Stimulated activated CD8-positive, alpha-beta memory T cell treated with anti-CD3 and anti-CD28 coated beads, Interleukin-4, amount 100 ng/mL, for 4 hours (primary cell): ENCODE data around the gene BCAS3.
"Not testable (repeated sequence)": the region's sequence is repeated elsewhere in the genome, so short reads cannot be mapped to it uniquely, and the experiment has no call there.

Experiments used
- DNase-seq, 2 donors: peaks; one replicate each; pipeline ENCODE4 v3.0.0-alpha.2; 2020; ENCODE audit warnings: low read depth in 2 of 2, low spot score in 1 of 2

BCAS3 gene

DNA sequence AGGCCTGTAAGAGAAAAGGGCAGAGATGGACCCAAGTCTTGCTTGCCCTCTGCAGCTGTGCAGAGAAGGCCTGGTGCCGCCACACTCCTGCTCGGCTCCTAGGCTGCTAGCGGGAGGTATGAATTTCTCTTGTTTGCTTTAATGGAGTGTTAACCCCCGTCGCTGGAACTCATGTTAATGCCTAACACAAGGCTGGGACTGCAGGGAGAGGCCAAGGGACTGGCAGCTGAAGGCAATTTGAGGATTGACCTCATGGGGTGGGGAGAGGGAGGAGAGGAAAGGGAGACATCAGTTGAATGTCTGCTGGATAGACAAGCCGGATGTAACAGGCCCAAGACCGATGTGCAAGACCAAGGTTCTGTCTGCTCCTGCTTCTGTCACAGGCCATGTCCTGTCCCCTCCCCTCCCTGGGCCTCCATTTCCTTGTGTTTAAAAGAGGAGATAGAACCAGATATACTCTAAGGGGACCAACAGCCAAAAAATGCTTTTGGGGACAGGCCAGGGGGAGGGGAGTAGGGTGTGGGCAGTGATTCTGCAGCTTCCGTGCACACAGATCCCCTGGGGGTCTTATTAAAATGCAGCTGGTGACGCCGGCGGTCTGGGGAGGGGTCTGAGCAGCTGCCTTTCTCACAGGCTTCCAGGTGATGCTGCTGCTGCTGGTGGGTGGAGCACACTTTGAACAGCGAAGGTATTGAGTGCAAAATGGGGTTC, 675.3 kb downstream of the BCAS3 start:
- no peak for DNase-seq

- DNase-seq: no peak
Measured at GRCh38 chr17:61353615-61354014, 676.0 kb downstream of the BCAS3 start.

DNA sequence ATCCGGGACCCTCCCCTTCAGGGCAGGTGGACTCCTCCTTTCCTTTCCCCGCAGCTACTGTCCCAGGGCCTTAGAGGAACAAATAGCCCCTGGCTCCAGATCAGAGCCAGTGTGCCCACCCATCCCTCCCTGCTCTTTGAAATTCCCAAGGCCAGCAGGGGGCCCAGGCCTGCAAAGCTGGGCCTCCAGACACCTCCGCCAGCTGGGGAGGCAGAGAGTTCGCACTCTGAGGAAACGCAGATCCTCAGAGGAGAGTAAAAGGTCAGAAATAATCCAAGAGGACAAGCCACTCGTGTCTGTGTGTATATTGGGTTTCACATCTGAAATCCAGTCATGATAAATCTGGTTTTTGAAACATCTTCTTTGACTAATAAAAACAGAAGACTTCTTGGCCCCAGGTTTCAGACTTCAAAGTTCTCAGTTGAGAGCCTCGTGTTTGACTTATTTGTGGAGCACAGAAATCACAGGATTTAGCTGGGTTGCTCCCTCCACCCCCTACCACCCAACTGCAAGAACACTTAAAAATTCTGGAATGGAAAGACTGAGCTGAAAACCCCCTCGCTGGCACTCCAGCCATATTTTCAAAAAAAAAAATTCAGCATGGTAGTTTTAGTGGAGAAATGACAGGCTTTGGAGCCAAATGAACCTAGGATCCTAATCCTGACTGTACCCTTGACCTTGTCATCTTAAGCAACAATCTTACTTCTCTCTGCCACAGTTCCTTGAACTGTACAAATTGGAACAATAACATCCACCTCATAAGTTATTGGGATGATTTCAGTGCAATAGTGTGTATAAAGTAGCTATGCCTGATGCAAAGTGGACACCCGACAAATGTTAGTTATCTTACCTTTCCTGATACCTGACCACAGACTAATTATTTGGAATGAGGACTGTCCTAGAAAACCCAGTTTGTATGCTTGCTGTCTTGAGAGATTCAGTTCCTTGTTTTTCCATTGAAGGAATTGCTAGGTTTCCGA, 677.5 kb downstream of the BCAS3 start:
- no peak for DNase-seq

DNA sequence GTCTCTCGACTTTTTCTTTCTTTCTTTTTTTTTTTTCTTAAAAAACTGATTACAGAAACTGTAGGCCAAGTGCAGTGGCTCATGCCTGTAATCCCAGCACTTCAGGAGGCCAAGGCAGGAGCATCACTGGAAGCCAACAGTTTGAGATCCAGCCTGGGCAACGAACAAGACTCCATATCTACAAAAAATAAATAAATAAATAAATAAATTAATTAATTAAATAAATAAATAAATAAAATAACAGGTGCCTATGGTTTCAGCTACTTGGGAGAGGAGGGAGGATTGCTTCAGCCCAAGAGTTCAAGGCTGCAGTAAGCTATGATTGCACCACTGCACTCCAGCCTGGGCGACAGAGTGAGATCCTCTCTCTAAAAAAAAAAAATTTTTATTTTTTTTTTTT, 679.4 kb downstream of the BCAS3 start:
- DNase-seq: not testable (repeated sequence)

GRCh38 chr17:61359513-61359912, 681.9 kb downstream of the BCAS3 start:
- DNase-seq: not testable (repeated sequence)

- DNase-seq: no peak
Measured at GRCh38 chr17:61360318-61360943, 682.8 kb downstream of the BCAS3 start.

DNA sequence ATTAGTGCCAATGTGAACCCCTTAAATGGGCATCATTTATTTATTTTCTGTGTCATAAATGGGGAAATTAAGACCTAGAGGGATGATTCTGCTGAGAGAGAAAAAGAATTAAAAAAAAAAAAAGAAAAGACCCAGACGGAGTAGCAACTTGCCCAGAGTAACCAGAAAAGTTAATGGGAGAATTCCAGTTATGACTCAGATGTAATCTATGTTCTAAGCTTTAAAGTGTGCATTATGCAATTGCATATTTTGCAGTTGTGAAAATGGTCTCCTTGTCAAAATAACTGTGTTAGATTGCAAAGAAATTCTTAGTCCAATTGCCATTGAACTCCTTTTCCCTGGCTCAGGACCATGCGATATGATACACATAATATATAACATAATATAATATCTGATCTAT, 683.4 kb downstream of the BCAS3 start:
- DNase-seq: no peak

DNA sequence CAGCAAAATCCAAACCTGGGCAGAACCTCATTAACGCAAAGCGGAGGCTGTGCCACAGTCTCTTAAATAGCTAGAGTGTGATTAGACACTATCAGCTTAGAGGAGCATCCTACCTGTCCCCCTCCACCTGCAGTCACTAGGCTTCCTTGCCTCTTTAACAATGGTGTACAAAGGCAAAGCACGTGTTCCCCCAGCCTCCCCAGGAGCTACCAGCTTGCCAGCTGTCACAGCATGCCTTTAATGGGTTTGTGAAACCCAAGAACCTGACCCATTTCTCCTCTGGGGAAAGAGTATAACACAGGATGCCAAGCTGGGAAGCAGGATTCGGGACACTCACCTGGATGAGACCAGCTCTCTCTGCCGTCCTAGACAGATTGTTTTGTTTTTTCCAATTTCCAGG, 684.7 kb downstream of the BCAS3 start:
- no peak for DNase-seq

- DNase-seq: no peak
Measured at GRCh38 chr17:61362852-61363600, 685.4 kb downstream of the BCAS3 start.

DNA sequence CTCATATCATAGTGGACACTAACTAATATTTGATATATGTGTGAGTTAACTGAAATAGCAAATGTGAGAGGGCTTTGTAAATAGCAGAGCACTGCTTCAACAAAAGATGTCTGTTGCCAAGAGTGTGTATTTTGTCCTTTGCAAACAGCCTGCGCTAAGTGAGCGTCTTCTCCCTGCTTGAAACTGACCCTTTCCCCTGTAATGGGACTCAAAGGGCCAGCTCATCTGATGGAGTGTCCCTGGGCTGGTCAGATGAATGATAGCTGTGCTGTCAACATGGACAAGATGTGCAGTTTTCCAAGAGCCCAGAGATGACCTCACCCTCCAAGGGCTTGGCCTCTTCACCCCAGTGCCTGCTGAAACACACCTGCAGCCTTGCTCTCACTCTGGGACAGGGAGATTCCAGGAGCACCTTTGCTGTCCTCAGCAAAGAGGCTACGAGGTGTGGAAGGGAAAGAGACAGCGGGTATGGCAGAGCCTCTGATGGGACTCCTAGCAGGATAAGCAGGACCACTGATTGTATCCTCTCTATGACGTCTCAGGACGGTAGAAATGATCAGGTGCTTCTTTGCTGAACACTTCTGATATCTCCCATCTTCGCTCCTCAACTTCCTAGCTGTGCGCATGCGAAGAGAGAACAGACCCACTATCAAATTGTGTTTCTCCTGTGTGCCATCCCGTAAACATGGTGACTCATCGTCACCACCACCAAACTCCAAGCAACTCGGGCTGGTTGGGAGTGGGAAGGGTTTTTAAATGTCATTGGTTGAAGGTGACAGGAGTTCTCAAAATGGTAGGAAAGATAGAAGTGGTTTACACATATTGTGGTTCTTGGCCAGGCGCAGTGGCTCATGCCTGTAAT, 686.2 kb downstream of the BCAS3 start:
- no peak for DNase-seq

- no peak for DNase-seq
Measured at GRCh38 chr17:61364463-61364846, 686.8 kb downstream of the BCAS3 start.

DNA sequence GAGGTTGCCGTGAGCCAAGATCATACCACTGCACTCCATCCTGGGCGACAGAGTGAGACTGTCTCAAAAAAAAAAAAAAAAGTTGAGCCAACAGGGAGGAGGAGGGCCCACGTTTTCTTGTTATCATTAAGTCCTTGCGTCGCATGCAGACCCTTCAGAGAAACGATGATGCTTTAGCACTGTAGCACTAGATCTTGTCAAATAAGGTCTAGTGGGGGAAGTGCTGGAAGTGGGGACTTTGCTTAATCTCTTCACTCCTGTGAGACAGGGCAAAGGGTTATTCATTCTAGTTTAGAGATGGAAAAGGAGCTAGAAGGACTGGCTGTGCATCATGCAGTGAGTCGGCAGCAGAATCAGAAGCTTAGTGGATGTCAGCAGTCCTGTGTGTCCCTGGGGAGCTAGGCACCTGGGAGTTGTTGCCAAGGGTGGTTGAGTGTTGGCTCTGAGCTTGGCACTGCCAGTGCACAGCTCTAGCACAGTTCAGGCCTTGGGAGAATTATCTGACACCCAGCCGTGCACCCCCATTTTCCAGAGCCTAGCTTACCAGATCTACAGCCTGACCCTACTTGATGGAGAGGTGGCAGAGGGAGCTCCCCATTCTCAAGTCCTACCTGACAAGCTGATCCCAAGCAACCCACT, 688.5 kb downstream of the BCAS3 start:
- DNase-seq: no peak

GRCh38 chr17:61366715-61367413, 689.2 kb downstream of the BCAS3 start:
- DNase-seq: no peak

DNA sequence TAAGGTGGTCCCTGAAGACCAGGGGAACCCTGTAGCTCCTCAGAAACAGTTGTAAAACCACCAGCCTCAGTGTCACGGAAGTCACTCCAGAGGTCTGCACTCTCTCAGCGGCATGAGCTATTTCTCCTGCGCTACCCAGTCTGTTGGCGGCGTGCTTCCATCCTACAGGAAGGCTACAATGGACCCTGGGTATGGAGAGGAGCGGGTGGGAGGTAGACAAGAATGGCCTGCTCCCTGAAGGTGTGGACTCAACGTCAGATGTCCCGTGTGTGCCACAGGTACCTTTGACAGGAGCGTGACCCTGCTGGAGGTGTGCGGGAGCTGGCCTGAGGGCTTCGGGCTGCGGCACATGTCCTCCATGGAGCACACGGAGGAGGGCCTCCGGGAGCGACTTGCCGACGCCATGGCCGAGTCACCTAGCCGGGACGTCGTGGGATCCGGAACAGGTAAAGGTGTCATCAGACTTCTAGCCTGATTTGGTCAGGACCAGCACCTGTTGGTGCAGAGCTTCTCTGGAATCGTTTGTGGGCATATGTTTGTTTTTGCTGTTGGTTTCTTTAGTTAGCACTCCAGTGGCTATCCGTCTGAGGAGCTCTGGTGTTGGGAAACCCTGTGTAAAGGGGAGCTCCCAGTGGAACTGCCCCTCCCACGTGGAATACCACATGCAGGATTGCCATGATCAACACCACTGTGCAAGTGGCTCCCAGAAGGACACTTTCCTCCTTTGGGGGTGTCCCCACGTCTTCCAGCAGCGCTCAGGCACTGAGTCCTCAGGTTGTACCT, 690.6 kb downstream of the BCAS3 start:
- DNase-seq: no peak

DNA sequence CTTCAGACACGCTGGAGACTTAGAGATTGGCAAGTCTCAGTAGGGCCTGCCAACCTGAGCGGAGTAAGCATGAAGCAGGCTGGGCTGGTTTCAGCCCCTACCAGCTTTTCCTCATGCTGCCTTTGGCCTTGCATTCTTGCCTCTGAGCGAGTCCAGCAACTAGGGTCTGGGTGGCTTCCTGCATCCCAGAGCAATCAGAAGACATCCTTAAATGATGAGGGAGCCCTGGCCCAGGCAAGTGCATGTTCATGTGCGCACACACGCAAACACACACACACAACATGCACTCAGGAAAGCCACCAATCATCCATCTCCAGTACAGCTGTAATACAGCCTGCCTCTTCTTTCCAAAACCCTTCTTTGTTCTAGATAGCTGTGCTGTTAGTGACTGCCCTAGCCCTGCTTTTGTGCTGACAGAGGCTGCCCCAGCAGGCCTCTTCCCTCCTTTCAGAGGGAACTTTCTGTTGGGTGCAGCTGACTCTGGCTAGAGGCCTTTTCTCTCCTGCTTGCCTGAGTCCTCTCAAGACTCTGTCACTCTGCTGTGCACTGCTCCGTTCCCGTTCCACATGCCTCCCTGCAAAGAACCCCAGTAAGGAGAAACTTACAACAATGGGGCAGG, 691.3 kb downstream of the BCAS3 start:
- no peak for DNase-seq

DNA sequence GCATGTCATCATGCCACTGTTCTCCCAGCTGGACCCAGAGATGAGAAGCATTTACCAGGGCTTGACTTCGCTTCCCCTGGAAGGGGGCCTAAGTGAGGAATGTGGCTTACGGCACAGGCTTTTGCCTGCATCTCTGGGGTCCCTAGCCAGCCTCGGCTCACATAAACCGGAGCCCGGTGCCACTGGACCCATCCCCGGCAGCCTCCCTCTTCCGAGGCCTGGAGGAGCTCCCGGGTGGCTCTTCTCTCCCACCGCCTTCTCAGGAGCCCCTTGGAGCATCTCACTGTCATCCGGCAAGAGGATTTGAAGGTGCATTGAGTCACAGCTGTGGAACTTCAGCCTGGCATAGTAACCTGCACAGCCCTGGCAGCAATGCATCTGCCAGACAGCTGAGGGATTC, 692.1 kb downstream of the BCAS3 start:
- DNase-seq: no peak

DNA sequence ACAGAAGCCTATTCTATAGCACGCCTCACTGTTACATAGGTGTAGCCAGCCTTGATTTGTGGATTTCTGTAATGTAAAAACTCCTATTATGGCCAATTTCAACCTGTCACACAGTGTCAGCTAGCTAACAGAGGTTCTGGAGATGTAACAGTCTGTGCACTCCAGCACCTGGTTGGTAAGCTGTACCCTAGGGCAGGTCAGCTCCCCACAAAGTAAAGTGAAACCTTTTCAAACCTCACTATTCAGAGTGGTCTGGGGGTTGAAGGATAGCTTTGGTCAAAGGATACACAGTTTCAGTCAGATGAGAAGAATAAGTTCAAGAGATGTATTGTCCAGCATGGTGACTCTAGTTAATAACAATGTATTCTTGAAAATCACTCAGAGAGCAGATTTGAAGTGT, 693.5 kb downstream of the BCAS3 start:
- no peak for DNase-seq

DNA sequence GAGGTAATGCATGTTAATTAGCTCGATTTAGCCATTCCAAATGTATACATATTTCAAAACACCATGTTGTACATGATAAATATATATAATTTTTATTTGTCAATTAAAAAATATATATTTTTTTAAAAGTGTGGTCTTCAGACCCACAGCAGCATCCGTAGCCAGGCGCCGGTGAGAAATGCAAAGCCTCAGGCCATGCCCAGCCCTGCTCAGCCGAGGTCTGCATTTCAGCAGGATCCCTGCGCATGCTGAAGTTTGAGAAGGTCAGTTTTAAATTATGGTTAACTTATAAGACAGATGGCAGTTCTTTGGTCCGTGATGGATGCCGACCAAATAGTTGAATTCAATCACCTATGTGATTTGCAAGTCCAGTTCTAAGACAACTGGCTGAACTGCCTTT, 694.0 kb downstream of the BCAS3 start:
- no peak for DNase-seq
